HG03520 (cell line): ENCODE measurements around the gene NFIA.

ENCODE experiments used
- ATAC-seq: cut with Tn5 transposase; IDR thresholded peaks from one replicate; pipeline ENCODE4 v1.9.1; 2021; ENCODE audit warnings: mild to moderate bottlenecking, moderate library complexity; ENCODE audit not compliant: unreplicated experiment

NFIA gene

GRCh38 chr1:61143821-61144424, 61.6 kb downstream of the NFIA start:
- ATAC-seq, result no peak

- ATAC-seq, result no peak
Observed at GRCh38 chr1:61149010-61149860, 66.9 kb downstream of the NFIA start.

GRCh38 chr1:61151565-61151964, 69.2 kb downstream of the NFIA start:
- no peak for ATAC-seq

GRCh38 chr1:61152066-61152465, 69.7 kb downstream of the NFIA start:
- no peak for ATAC-seq

- no peak for ATAC-seq
Observed at GRCh38 chr1:61152469-61153105, 70.2 kb downstream of the NFIA start.

GRCh38 chr1:61156576-61157467, 74.5 kb downstream of the NFIA start:
- ATAC-seq, result no peak

- ATAC-seq, result no peak
Observed at GRCh38 chr1:61157468-61157987, 75.2 kb downstream of the NFIA start.

- no peak for ATAC-seq
Observed at GRCh38 chr1:61158591-61158990, 76.2 kb downstream of the NFIA start.

- no peak for ATAC-seq
Observed at GRCh38 chr1:61160526-61160925, 78.2 kb downstream of the NFIA start.

- ATAC-seq, result no peak
Observed at GRCh38 chr1:61162520-61163258, 80.3 kb downstream of the NFIA start.

GRCh38 chr1:61163355-61163754, 81.0 kb downstream of the NFIA start:
- no peak for ATAC-seq

- no peak for ATAC-seq
Observed at GRCh38 chr1:61165402-61165801, 83.0 kb downstream of the NFIA start.

- ATAC-seq, result no peak
Observed at GRCh38 chr1:61167309-61167708, 84.9 kb downstream of the NFIA start.

GRCh38 chr1:61169045-61169444, 86.7 kb downstream of the NFIA start:
- ATAC-seq, result no peak

GRCh38 chr1:61169634-61170033, 87.3 kb downstream of the NFIA start:
- ATAC-seq, result no peak

- no peak for ATAC-seq
Observed at GRCh38 chr1:61170328-61171238, 88.2 kb downstream of the NFIA start.

GRCh38 chr1:61171346-61171745, 89.0 kb downstream of the NFIA start:
- no peak for ATAC-seq

- no peak for ATAC-seq
Observed at GRCh38 chr1:61171974-61172373, 89.6 kb downstream of the NFIA start.

GRCh38 chr1:61173118-61173517, 90.8 kb downstream of the NFIA start:
- no peak for ATAC-seq
